ENCODE data around the gene TMED4.
A peak's percentile ranks its signal among the peaks of the same experiment; 100 is the strongest.

The TMED4 gene

GRCh38 chr7:44581879-44582603, at the start of gene TMED4:
Gene TMED4, minus strand, starts transcription at chr7:44582231. Its CDS starts 25 bp downstream, at chr7:44582206.
- DNase-seq: peak; percentile 100

GRCh38 chr7:44631458-44632115, 49.6 kb upstream of the TMED4 start:
- peak; percentile 38 for DNase-seq

GRCh38 chr7:44630792-44631457, 48.9 kb upstream of the TMED4 start:
- DNase-seq: no peak

- DNase-seq: peak; percentile 43
These were observed 47.9 kb upstream of the TMED4 start for GRCh38 chr7:44629829-44630522.

- no peak for DNase-seq
These were observed 44.6 kb upstream of the TMED4 start for GRCh38 chr7:44626620-44627019.

GRCh38 chr7:44625526-44626471, 43.8 kb upstream of the TMED4 start:
- no peak for DNase-seq

- DNase-seq: no peak
These were observed 42.3 kb upstream of the TMED4 start for GRCh38 chr7:44624318-44624717.

GRCh38 chr7:44622342-44623151, 40.5 kb upstream of the TMED4 start:
- no peak for DNase-seq

- DNase-seq: no peak
These were observed 39.7 kb upstream of the TMED4 start for GRCh38 chr7:44621750-44622103.

GRCh38 chr7:44621034-44621749, 39.2 kb upstream of the TMED4 start:
- DNase-seq: peak; percentile 59

GRCh38 chr7:44618753-44619152, 36.7 kb upstream of the TMED4 start:
- no peak for DNase-seq

- no peak for DNase-seq
These were observed 36.0 kb upstream of the TMED4 start for GRCh38 chr7:44618045-44618444.

GRCh38 chr7:44617225-44617890, 35.3 kb upstream of the TMED4 start:
- no peak for DNase-seq

- no peak for DNase-seq
These were observed 34.5 kb upstream of the TMED4 start for GRCh38 chr7:44616545-44616944.

- DNase-seq: no peak
These were observed 33.8 kb upstream of the TMED4 start for GRCh38 chr7:44615793-44616192.

GRCh38 chr7:44615149-44615611, 33.1 kb upstream of the TMED4 start:
- peak; percentile 73 for DNase-seq

- DNase-seq: no peak
These were observed 27.8 kb upstream of the TMED4 start for GRCh38 chr7:44609829-44610228.

GRCh38 chr7:44608916-44609648, 27.1 kb upstream of the TMED4 start:
- DNase-seq: peak; percentile 39

All from CD4-positive, alpha-beta T cell treated with Interferon gamma for 1 hour (primary cell).